RWPE1 (cell line): ENCODE measurements around the gene PRKCQ.
"Not testable (repeated sequence)": the region's sequence is repeated elsewhere in the genome, so short reads cannot be mapped to it uniquely, and the experiment has no call there.

Source experiments
- CTCF ChIA-PET: fragments of 350-600 bp; sonication (Branson Sonifier 250); formaldehyde crosslinking; extraction: SDS; loops from one replicate; lab custom pipeline; 2021; lab: Yijun Ruan, JAX
- POLR2A ChIA-PET: fragments of 400-600 bp; formaldehyde crosslinking; extraction: SDS; loops from one replicate; lab custom pipeline; 2020; ENCODE audit warnings: antibody characterized with exemption; ENCODE audit not compliant: low non-redundant PET; lab: Yijun Ruan, JAX
- DNase-seq: peaks from one replicate; pipeline ENCODE4 v3.0.0; 2012; ENCODE audit warnings: low spot score
- H3K27ac ChIP-seq: fragments of 450-650 bp; 2 replicates; pipeline ENCODE4 v1.5.1; 2017
- TF ChIP-seq, protein P1 (sequence below): fragments of 450-650 bp; conservative IDR thresholded peaks from 2 replicates; pipeline ENCODE4 v1.5.1; 2017; ENCODE audit warnings: low read depth, mild to moderate bottlenecking

PRKCQ gene

DNA sequence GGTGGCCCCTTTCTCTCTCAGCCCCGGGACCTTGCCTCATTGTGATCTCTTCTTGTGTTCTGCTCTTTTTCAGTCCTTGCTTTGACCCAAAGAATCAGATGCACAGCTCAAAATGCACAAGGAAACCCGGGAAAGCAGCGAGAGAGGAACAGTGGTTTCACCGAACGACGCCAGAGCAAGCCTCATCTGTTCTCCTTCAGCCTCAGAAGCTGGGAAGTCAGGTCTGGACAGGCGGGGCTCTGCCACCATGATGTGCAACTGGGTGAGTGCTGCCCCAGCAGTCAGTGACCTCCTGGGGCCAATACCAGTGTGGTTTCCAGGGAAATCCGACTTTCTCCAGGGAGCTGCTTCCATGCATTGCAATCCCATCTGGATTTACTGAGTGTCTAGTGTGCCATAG lies 133.4 kb downstream of the PRKCQ start:
- TF ChIP-seq, protein P1, sequence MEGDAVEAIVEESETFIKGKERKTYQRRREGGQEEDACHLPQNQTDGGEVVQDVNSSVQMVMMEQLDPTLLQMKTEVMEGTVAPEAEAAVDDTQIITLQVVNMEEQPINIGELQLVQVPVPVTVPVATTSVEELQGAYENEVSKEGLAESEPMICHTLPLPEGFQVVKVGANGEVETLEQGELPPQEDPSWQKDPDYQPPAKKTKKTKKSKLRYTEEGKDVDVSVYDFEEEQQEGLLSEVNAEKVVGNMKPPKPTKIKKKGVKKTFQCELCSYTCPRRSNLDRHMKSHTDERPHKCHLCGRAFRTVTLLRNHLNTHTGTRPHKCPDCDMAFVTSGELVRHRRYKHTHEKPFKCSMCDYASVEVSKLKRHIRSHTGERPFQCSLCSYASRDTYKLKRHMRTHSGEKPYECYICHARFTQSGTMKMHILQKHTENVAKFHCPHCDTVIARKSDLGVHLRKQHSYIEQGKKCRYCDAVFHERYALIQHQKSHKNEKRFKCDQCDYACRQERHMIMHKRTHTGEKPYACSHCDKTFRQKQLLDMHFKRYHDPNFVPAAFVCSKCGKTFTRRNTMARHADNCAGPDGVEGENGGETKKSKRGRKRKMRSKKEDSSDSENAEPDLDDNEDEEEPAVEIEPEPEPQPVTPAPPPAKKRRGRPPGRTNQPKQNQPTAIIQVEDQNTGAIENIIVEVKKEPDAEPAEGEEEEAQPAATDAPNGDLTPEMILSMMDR = no peak
- no peak for DNase-seq
- ChIA-PET CTCF (interaction anchor here (0.8 to 1.2 kb wide), 3 partner anchors 27 to 211 kb away, joined by 3 to 5 read pairs (median 3); no protein-coding TSS in a partner anchor), POLR2A (no interaction called here)
- H3K27ac ChIP-seq = no peak overlapping the region

DNA sequence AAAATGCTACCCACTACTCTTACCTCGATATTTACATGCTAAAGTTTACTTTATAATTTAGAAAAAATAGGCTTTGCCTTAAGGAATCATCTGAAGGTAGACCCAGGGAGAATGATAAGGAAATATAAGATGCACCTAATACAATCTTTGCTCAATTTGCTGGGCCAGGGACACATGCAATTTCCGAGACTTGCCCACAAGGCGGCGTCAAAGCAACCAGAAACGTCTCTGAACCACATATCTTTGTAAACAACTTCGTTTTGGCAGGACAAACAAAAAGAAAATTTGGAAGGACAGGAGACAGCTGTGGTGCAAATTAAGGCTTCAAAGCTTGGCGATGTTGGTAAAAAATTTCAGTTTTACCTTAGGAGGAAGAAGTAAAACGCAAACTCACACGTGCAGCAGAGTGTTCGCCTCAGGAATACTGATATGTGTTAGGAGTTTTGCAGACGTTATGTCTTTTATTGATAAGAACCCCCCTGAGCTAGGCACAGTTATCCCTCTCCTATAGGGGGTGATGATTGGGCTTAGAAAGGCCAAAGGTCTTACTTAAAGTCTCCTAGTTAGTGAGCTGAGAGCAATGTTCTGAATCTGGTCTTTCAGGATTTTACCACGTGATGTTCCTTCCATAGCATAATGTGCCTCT lies 134.3 kb downstream of the PRKCQ start:
- TF ChIP-seq, protein P1 = peak; percentile 82
- peak; percentile 36 for DNase-seq
- CTCF ChIA-PET = interaction anchor here (0.6 to 1.2 kb wide), 6 partner anchors 26 to 212 kb away, joined by 3 to 4 read pairs (median 3); no protein-coding TSS in a partner anchor
- H3K27ac ChIP-seq = no peak overlapping the region
- POLR2A ChIA-PET = no interaction called here

DNA sequence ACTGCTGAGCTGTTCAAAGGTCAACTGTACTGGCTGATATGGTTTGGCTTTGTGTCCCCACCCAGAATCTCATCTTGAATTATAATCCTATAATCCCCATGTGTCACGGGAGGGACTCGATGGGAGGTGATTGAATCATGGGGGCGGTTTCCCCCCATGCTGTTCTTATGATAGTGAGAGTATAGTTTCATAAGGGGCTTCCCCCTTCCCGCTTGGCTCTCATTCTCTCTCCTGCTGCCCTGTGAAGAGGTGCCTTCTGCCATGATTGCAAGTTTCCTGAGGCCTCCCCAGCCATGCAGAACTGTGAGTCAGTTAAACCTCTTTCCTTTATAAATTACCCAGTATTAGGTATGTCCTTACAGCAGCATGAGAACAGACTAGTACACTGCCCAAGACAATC lies 140.2 kb downstream of the PRKCQ start:
- H3K27ac ChIP-seq, DNase-seq, POLR2A ChIA-PET, CTCF ChIA-PET: not testable (repeated sequence)

DNA sequence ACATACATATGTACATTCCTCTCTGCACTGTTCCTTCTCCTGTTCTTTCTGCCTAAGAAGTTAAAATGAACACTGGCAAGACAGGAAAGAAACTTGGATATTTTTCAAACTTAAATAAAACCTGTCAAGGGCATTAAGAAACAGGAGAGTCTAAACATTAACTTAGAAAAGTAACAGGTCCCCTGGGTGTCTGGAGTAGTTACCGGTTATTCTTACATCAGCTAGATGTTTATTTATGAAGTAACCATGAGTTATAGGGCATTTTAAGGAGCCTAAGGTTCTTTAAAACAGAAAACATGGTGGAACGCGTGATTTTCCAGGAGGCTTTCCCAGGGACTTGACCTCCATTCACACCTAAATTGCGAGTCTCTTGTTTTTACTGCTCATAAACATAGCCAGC lies 148.2 kb downstream of the PRKCQ start:
- TF ChIP-seq, protein P1 = no peak
- CTCF ChIA-PET = interaction anchor here (0.6 kb wide), 1 partner anchor 86 kb away, joined by 3 read pairs; no protein-coding TSS in a partner anchor
- POLR2A ChIA-PET = no interaction called here
- DNase-seq = no peak
- H3K27ac ChIP-seq = no peak overlapping the region

DNA sequence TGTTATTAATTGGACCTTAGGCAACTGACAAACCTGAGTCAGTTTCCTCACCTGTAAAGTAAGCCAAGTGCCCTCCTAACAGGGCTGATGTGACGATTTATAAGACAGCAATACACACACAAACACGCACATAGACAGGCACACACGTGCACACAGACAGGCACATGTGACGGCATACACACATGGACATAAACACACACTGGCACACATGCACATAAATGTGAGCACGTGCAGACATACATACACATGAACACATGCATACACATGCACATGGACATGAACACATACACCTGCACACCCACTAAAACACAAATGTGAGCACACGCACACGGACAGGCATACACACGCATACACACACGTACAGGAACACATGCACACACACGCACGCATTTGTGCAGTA lies 148.9 kb downstream of the PRKCQ start:
- CTCF ChIA-PET = no interaction called here
- TF ChIP-seq, protein P1 = no peak
- DNase-seq = no peak
- POLR2A ChIA-PET = no interaction called here
- no peak overlapping the region for H3K27ac ChIP-seq

DNA sequence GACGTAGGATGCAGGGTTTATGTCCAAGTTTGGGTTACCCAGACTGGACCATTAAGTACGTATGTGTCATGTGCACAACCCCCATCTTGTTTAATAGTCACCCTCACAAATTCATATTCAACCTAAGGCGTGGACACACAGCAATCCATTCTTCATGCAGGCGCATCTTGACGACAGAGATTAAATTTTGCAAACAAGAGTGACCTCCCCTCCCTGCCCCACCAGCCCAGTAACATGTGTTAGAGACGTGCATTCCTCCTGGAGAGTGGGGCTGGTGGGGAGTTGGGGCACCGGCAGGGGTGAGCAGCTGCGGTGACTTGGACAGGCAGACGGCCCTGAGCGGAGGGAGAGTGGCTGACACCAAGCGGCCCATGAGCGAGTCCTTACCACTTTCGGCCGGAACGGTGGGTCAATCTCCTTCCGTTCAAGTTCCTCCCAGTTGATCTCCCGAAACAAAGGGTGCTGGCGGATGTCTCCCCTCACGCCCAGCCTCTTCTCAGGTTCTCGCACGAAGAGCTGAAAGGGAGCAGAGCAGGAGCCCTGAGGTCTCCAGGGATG lies 149.6 kb downstream of the PRKCQ start:
- no peak overlapping the region for H3K27ac ChIP-seq
- no peak for DNase-seq

More for the DNA sequence above, 149.6 kb downstream of the PRKCQ start:
- ChIA-PET POLR2A (no interaction called here), CTCF (no interaction called here)
- TF ChIP-seq, protein P1 = no peak
